Liver (tissue), 9 donors: Measurements from ENCODE around the gene TDRD9. TPM values are rescaled to one million over a fixed set of nuclear protein-coding genes. Genes with fewer than 3 reads are reported as not detected.

Experiments
- DNase-seq: peaks from one replicate; pipeline ENCODE4 v3.0.0-alpha.2; 2017; ENCODE audit warnings: low spot score
- H3K27ac ChIP-seq, 2 donors: one replicate each; pipeline ENCODE4 v1.7.0; 2013; ENCODE audit warnings: inconsistent platforms in 2 of 2, low read length in 2 of 2, control low read depth in 1 of 2, low read depth in 1 of 2, mild to moderate bottlenecking in 1 of 2
- H3K27me3 ChIP-seq, 4 donors: one replicate each; pipeline versions ENCODE4 v1.6.1 to v1.7.0; 2013; ENCODE audit warnings: low read length in 3 of 4, inconsistent platforms in 1 of 4, mild to moderate bottlenecking in 1 of 4, moderate library complexity in 1 of 4; ENCODE audit not compliant: control insufficient read depth in 4 of 4, insufficient read depth in 4 of 4
- H3K36me3 ChIP-seq, 4 donors: one replicate each; pipeline versions ENCODE4 v1.6.1 to v1.7.0; 2013; ENCODE audit warnings: low read length in 3 of 4, mild to moderate bottlenecking in 3 of 4, low read depth in 1 of 4, moderate library complexity in 1 of 4; ENCODE audit not compliant: control insufficient read depth in 4 of 4, insufficient read depth in 3 of 4
- H3K4me1 ChIP-seq, 4 donors: one replicate each; pipeline versions ENCODE4 v1.6.1 to v1.7.0; 2013; ENCODE audit warnings: low read length in 3 of 4, mild to moderate bottlenecking in 3 of 4, moderate library complexity in 1 of 4; ENCODE audit not compliant: control insufficient read depth in 4 of 4, insufficient read depth in 4 of 4
- H3K4me3 ChIP-seq, 3 donors: one replicate each; pipeline versions ENCODE4 v1.6.1 to v1.7.0; 2013; ENCODE audit warnings: low read length in 3 of 3, control low read depth in 1 of 3, low read depth in 1 of 3, mild to moderate bottlenecking in 1 of 3
- H3K9ac ChIP-seq, 2 donors: one replicate each; pipeline ENCODE4 v1.7.0; 2013; ENCODE audit warnings: low read length in 2 of 2, mild to moderate bottlenecking in 2 of 2, moderate library complexity in 2 of 2, control low read depth in 1 of 2, low read depth in 1 of 2
- H3K9me3 ChIP-seq, 4 donors: one replicate each; pipeline versions ENCODE4 v1.6.1 to v1.7.0; 2013; ENCODE audit warnings: low read length in 3 of 4; ENCODE audit not compliant: control insufficient read depth in 4 of 4
- ATF3 ChIP-seq: IDR thresholded peaks from 2 replicates; pipeline ENCODE4 v1.6.1; 2016; ENCODE audit warnings: antibody characterized with exemption
- CTCF ChIP-seq: fragments of 150-350 bp; IDR thresholded peaks from 2 replicates; pipeline ENCODE4 v1.5.1; 2017; ENCODE audit warnings: improper control_type of control experiment, low read depth, low read length; ENCODE audit not compliant: missing input control
- EGR1 ChIP-seq, 2 donors: IDR thresholded peaks; 2 replicates each; pipeline ENCODE4 v1.6.1; 2016 to 2018; ENCODE audit warnings: antibody characterized with exemption in 2 of 2, low read depth in 2 of 2
- FOXA1 ChIP-seq: IDR thresholded peaks from 2 replicates; pipeline ENCODE4 v1.6.1; 2016; ENCODE audit warnings: antibody characterized with exemption
- FOXA2 ChIP-seq: IDR thresholded peaks from 2 replicates; pipeline ENCODE4 v1.6.1; 2016; ENCODE audit warnings: antibody characterized with exemption
- GABPA ChIP-seq, 2 donors: IDR thresholded peaks in 1 of 2; conservative IDR thresholded peaks in 1 of 2; 2 replicates each; pipeline ENCODE4 v1.6.1; 2016; ENCODE audit warnings: antibody characterized with exemption in 2 of 2, mild to moderate bottlenecking in 1 of 2, moderate library complexity in 1 of 2
- HNF4A ChIP-seq, 2 donors: conservative IDR thresholded peaks; 2 replicates each; pipeline ENCODE4 v1.6.1; 2016; ENCODE audit warnings: antibody characterized with exemption in 2 of 2, mild to moderate bottlenecking in 2 of 2
- HNF4G ChIP-seq: IDR thresholded peaks from 2 replicates; pipeline ENCODE4 v1.6.1; 2016; ENCODE audit warnings: antibody characterized with exemption
- JUND ChIP-seq, 2 donors: IDR thresholded peaks; 2 replicates each; pipeline ENCODE4 v1.6.1; 2016; ENCODE audit warnings: antibody characterized with exemption in 2 of 2
- MAX ChIP-seq: IDR thresholded peaks from 2 replicates; pipeline ENCODE4 v1.6.1; 2016; ENCODE audit warnings: antibody characterized with exemption
- NR2F2 ChIP-seq: IDR thresholded peaks from 2 replicates; pipeline ENCODE4 v1.6.1; 2016; ENCODE audit warnings: antibody characterized with exemption
- RAD21 ChIP-seq, 2 donors: IDR thresholded peaks; 2 replicates each; pipeline ENCODE4 v1.6.1; 2016; ENCODE audit warnings: antibody characterized with exemption in 2 of 2, mild to moderate bottlenecking in 2 of 2
- RXRA ChIP-seq, 2 donors: IDR thresholded peaks; 2 replicates each; pipeline ENCODE4 v1.6.1; 2017 to 2018; ENCODE audit warnings: antibody characterized with exemption in 2 of 2, mild to moderate bottlenecking in 1 of 2
- SP1 ChIP-seq: IDR thresholded peaks from 2 replicates; pipeline ENCODE4 v1.6.1; 2018; ENCODE audit warnings: antibody characterized with exemption, mild to moderate bottlenecking
- TAF1 ChIP-seq: conservative IDR thresholded peaks from 2 replicates; pipeline ENCODE4 v1.6.1; 2016; ENCODE audit warnings: antibody characterized with exemption, mild to moderate bottlenecking
- YY1 ChIP-seq: IDR thresholded peaks from 2 replicates; pipeline ENCODE4 v1.6.1; 2016; ENCODE audit warnings: antibody characterized with exemption, mild to moderate bottlenecking
- WGBS: extraction: QIAGEN DNeasy Blood & Tissue Kit; methylation state at CpG from one replicate; pipeline ENCODE4 v1.1.7; 2013; 5-methylcytosine and 5-hydroxymethylcytosine counted together
- polyA plus RNA-seq, 2 donors: library from polyadenylated mRNA; stranded (reverse) in 1 of 2; unstranded in 1 of 2; fragments of 200-250 nt in 1 of 2; fragments of >200 nt in 1 of 2; fragmentation: Nextera tagmentation in 1 of 2; extraction: Ambion mirVana in 1 of 2; gene quantifications; one replicate each; pipeline versions ENCODE4 v1.2.1 to v1.2.3, GENCODE V29; 2013 to 2015
- total RNA-seq, 2 donors: library from RNA; depleted of rRNA; stranded (reverse); fragments of >200 nt; gene quantifications; one replicate each; pipeline ENCODE4 v1.2.3, GENCODE V29; 2014
- TF ChIP-seq, protein P1 (sequence below): IDR thresholded peaks from 2 replicates; pipeline ENCODE4 v1.6.1; 2016; ENCODE audit warnings: antibody characterized with exemption, mild to moderate bottlenecking
- TF ChIP-seq, protein P2 (sequence below): IDR thresholded peaks from 2 replicates; pipeline ENCODE4 v1.6.1; 2016; ENCODE audit warnings: antibody characterized with exemption
- donor health status: healthy.
- donor health status: healthy.
- donor health status: healthy.
- donor health status: healthy.
- donor health status: healthy.

TDRD9 gene
- total and polyA plus RNA-seq, 4 donors, result 0.12 to 1.0 (median 0.46) TPM

DNA sequence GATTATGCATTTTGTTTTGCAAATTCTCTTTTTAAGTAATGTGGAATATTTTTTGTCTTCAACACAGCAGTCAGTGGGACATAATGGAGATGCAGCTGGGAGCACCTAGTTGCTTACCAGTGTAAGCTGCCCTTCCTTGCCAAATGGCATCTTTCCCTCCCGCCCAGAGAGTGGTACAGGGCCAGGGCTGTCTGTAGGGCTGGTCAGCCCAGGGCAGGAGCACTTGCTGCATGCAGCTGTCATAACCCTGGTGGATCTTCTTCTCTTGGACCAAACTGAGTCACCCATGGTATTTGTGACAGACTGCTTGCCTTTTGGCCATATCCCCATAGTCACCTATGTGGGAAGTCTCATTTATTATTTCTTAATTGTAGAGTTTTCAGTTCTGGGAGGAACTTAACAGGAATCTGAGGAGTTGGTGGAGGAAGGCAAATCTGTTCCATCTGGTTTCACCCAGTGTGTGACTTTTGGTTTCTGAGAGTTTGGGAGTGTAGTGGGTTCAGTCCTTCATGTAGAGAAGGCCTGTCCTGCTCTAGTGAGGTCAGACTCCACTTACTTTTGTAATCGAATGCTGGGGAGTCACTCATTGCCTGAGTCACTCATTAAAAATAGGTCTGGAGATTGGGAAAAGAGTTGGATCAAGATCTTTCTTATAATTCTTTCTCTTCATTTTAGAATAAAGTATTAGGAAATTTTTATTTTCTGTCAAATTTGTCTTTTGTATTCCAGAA is 95.2 kb downstream of the TDRD9 start:
- Histone ChIP-seq H3K27me3 (peaks cover 0 to 7% (median 0%) of the 10 kb centered on the region in 4 donors), H3K27ac (no peak overlapping the region), H3K36me3 (no peaks in the 10 kb centered on the region), H3K9me3 (no peaks in the 10 kb centered on the region), H3K9ac (no peak overlapping the region), H3K4me1 (no peaks in the 10 kb centered on the region), H3K4me3 (no peak overlapping the region)
- 83% methylated on average over 2 of the region's 2 CpGs for WGBS
- TF ChIP-seq ATF3 (no peak), SP1 (no peak), FOXA2 (no peak), HNF4A (conservative IDR thresholded peaks at IDR 0.05) (no peak), RXRA (IDR thresholded peaks at IDR 0.05) (no peak), CTCF (no peak), FOXA1 (no peak), MAX (no peak), TAF1 (no peak), NR2F2 (no peak)
- DNase-seq, result no peak

DNA sequence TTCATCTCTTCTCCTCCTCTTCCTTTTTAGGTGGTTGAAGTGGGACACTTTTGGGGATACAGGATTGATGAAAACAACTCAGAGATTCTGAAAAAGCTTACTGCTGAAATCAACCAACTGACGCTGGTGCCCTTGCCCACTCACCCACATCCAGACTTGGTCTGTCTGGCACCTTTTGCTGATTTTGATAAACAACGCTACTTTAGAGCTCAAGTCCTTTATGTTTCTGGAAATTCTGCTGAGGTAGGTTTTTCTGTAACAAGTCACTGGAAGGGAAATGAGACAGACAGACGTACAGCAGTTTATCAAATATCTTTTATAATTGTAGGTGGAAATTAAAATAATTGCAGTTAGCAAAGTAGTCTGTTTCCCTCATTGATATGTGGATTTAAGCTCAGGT is 97.3 kb downstream of the TDRD9 start:
- Histone ChIP-seq H3K27me3 (peaks cover 0 to 7% (median 0%) of the 10 kb centered on the region in 4 donors), H3K36me3 (no peaks in the 10 kb centered on the region), H3K4me3 (no peak overlapping the region), H3K4me1 (no peaks in the 10 kb centered on the region), H3K9me3 (no peaks in the 10 kb centered on the region), H3K27ac (no peak overlapping the region), H3K9ac (no peak overlapping the region)
- TF ChIP-seq MAX (no peak), ATF3 (no peak), NR2F2 (no peak), JUND (IDR thresholded peaks at IDR 0.05) (no peak), FOXA1 (no peak), SP1 (no peak), HNF4A (conservative IDR thresholded peaks at IDR 0.05) (no peak), CTCF (no peak), FOXA2 (no peak), YY1 (no peak), GABPA (IDR thresholded peaks at IDR 0.05 in 1 of 2, conservative IDR thresholded peaks at IDR 0.05 in 1 of 2) (no peak), HNF4G (no peak), RXRA (IDR thresholded peaks at IDR 0.05) (no peak), RAD21 (IDR thresholded peaks at IDR 0.05) (no peak), EGR1 (IDR thresholded peaks at IDR 0.05; ENCODE audit: low read depth in 2 of 2) (no peak), TAF1 (no peak)
- TF ChIP-seq, protein P1, sequence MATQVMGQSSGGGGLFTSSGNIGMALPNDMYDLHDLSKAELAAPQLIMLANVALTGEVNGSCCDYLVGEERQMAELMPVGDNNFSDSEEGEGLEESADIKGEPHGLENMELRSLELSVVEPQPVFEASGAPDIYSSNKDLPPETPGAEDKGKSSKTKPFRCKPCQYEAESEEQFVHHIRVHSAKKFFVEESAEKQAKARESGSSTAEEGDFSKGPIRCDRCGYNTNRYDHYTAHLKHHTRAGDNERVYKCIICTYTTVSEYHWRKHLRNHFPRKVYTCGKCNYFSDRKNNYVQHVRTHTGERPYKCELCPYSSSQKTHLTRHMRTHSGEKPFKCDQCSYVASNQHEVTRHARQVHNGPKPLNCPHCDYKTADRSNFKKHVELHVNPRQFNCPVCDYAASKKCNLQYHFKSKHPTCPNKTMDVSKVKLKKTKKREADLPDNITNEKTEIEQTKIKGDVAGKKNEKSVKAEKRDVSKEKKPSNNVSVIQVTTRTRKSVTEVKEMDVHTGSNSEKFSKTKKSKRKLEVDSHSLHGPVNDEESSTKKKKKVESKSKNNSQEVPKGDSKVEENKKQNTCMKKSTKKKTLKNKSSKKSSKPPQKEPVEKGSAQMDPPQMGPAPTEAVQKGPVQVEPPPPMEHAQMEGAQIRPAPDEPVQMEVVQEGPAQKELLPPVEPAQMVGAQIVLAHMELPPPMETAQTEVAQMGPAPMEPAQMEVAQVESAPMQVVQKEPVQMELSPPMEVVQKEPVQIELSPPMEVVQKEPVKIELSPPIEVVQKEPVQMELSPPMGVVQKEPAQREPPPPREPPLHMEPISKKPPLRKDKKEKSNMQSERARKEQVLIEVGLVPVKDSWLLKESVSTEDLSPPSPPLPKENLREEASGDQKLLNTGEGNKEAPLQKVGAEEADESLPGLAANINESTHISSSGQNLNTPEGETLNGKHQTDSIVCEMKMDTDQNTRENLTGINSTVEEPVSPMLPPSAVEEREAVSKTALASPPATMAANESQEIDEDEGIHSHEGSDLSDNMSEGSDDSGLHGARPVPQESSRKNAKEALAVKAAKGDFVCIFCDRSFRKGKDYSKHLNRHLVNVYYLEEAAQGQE, result no peak
- TF ChIP-seq, protein P2, sequence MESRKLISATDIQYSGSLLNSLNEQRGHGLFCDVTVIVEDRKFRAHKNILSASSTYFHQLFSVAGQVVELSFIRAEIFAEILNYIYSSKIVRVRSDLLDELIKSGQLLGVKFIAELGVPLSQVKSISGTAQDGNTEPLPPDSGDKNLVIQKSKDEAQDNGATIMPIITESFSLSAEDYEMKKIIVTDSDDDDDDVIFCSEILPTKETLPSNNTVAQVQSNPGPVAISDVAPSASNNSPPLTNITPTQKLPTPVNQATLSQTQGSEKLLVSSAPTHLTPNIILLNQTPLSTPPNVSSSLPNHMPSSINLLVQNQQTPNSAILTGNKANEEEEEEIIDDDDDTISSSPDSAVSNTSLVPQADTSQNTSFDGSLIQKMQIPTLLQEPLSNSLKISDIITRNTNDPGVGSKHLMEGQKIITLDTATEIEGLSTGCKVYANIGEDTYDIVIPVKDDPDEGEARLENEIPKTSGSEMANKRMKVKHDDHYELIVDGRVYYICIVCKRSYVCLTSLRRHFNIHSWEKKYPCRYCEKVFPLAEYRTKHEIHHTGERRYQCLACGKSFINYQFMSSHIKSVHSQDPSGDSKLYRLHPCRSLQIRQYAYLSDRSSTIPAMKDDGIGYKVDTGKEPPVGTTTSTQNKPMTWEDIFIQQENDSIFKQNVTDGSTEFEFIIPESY, result no peak
- DNase-seq, result no peak
- 76% methylated on average over 3 of the region's 3 CpGs for WGBS
